HFF-Myc (cell line): ENCODE results near the gene CLPTM1.

ENCODE experiments used
- DNase-seq: peaks from one replicate; pipeline ENCODE4 v3.0.0-alpha.2; 2011; ENCODE audit warnings: low read depth; ENCODE audit errors: extremely low read depth
- H3K4me3 ChIP-seq: replicated peaks from 2 replicates; pipeline ENCODE4 v1.5.1; 2011; ENCODE audit warnings: low read depth, mild to moderate bottlenecking, control low read depth, low read length
- CTCF ChIP-seq: IDR thresholded peaks from 2 replicates; pipeline ENCODE4 v1.5.1; 2012; ENCODE audit warnings: mild to moderate bottlenecking, low read depth, low read length, control low read depth; ENCODE audit errors: missing control alignments

The CLPTM1 gene

GRCh38 chr19:45005787-45006186 lies 50.6 kb downstream of the CLPTM1 start:
- no peak overlapping the region for H3K4me3 ChIP-seq
- DNase-seq: no peak
- TF ChIP-seq CTCF: no peak

- no peak for DNase-seq
- no peak overlapping the region for H3K4me3 ChIP-seq
- TF ChIP-seq CTCF: no peak
These were observed 53.4 kb downstream of the CLPTM1 start for GRCh38 chr19:45008552-45008951.

GRCh38 chr19:45009625-45010255 lies 54.6 kb downstream of the CLPTM1 start:
- TF ChIP-seq CTCF: no peak
- H3K4me3 ChIP-seq: no peak overlapping the region
- DNase-seq: no peak

GRCh38 chr19:45010306-45010705 lies 55.1 kb downstream of the CLPTM1 start:
- no peak overlapping the region for H3K4me3 ChIP-seq
- no peak for TF ChIP-seq CTCF
- DNase-seq: no peak

- no peak for DNase-seq
- H3K4me3 ChIP-seq: no peak overlapping the region
- no peak for TF ChIP-seq CTCF
These were observed 56.8 kb downstream of the CLPTM1 start for GRCh38 chr19:45011959-45012358.

- H3K4me3 ChIP-seq: no peak overlapping the region
- TF ChIP-seq CTCF: peak; percentile 82
- peak; percentile 56 for DNase-seq
These were observed 61.5 kb downstream of the CLPTM1 start for GRCh38 chr19:45016388-45017314.
